Stimulated activated CD4-positive, alpha-beta T cell treated with anti-CD3 and anti-CD28 coated beads, Interleukin-2, amount 100 ng/mL, for 4 hours (primary cell): Measurements from ENCODE around the gene ADSL.

ENCODE experiments used
- DNase-seq: peaks from one replicate; pipeline ENCODE4 v3.0.0-alpha.2; 2020; ENCODE audit warnings: low read depth

The ADSL gene

GRCh38 chr22:40418366-40419201 is 72.3 kb downstream of the ADSL start:
- DNase-seq: no peak

- no peak for DNase-seq
These were observed 73.4 kb downstream of the ADSL start for GRCh38 chr22:40419718-40420117.

GRCh38 chr22:40420341-40421081 is 74.2 kb downstream of the ADSL start:
- DNase-seq: no peak

GRCh38 chr22:40421082-40421350 is 74.7 kb downstream of the ADSL start:
- DNase-seq: no peak

GRCh38 chr22:40421941-40422340 is 75.6 kb downstream of the ADSL start:
- DNase-seq: no peak

- no peak for DNase-seq
These were observed 76.4 kb downstream of the ADSL start for GRCh38 chr22:40422558-40423309.

GRCh38 chr22:40423310-40423688 is 77.0 kb downstream of the ADSL start:
- DNase-seq: no peak

GRCh38 chr22:40423882-40424640 is 77.8 kb downstream of the ADSL start:
- DNase-seq: no peak

GRCh38 chr22:40425082-40425481 is 78.8 kb downstream of the ADSL start:
- no peak for DNase-seq

- DNase-seq: no peak
These were observed 80.5 kb downstream of the ADSL start for GRCh38 chr22:40426594-40427333.

- no peak for DNase-seq
These were observed 82.5 kb downstream of the ADSL start for GRCh38 chr22:40428796-40429195.

GRCh38 chr22:40429481-40429880 is 83.2 kb downstream of the ADSL start:
- DNase-seq: no peak

- DNase-seq: no peak
These were observed 84.7 kb downstream of the ADSL start for GRCh38 chr22:40430991-40431390.

GRCh38 chr22:40432157-40432556 is 85.9 kb downstream of the ADSL start:
- no peak for DNase-seq

- no peak for DNase-seq
These were observed 86.3 kb downstream of the ADSL start for GRCh38 chr22:40432625-40433024.

GRCh38 chr22:40433416-40434090 is 87.3 kb downstream of the ADSL start:
- no peak for DNase-seq

- DNase-seq: no peak
These were observed 87.8 kb downstream of the ADSL start for GRCh38 chr22:40434106-40434505.

- DNase-seq: no peak
These were observed 88.4 kb downstream of the ADSL start for GRCh38 chr22:40434745-40435144.

GRCh38 chr22:40436505-40437431 is 90.5 kb downstream of the ADSL start:
- no peak for DNase-seq
